Measurements from ENCODE around the gene DNAJC30.
A peak's percentile ranks its signal among the peaks of the same experiment; 100 is the strongest.
"Not testable (repeated sequence)": the region's sequence is repeated elsewhere in the genome, so short reads cannot be mapped to it uniquely, and the experiment has no call there.

Gene DNAJC30

DNA sequence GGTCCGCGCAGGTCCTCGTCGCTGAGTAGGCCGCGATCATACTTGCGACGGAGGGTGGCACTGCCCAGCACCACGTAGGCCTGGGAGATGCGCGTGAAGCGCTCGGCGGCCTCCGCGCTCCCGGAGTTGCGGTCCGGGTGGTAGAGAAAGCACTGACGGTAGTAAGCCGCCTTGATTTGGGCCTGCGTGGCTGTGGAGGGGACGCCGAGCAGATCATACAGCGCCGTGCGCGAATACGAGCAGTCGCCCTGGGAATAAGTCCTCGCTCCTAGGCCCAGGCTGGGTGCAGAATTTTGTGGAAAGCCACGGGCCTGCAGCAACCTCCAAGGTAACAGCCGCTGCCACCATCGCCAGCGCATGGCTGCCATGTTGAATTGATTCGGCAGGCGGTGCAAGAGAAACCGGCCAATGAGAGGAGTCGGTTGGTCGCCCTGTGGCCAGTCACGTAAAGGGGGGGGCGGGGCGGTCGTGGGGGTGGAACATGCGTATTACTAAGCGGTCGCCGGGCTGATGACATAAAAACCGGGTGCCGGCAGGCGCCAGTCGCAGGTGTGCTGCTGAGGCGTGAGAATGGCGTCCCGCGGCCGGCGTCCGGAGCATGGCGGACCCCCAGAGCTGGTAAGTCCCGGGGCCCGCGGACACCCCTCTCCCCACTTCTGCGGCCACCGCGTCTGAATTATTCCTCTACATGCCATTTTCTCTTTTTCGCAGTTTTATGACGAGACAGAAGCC, at the start of gene DNAJC30, which contains the start of gene BUD23:
Gene DNAJC30, minus strand, starts transcription at position 398 of the 732 bp plus-strand sequence. Its CDS starts 30 bp downstream, at position 368.
Gene BUD23, plus strand, starts transcription at position 542 of the 732 bp plus-strand sequence. Its CDS starts 29 bp downstream, at position 571.
- peak; percentile 99 for DNase-seq

DNA sequence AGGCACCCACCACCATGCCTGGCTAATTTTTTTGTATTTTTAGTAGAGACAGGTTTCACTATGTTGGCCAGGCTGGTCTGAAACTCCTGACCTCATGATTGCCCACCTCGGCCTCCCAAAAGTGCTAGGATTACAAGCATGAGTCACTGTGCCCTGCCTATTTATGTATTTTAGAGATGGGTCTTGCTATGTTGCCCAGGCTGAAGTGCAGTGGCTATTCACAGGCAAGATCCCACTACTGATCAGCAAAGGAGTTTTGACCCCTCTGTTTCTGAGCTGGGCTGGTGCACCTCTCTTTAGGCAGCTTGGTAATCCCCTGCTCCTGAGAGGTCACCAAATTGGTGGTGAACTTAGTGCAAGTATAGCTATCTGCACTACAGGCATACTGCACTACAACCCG, 49.1 kb upstream of the DNAJC30 start:
- no peak for DNase-seq

DNA sequence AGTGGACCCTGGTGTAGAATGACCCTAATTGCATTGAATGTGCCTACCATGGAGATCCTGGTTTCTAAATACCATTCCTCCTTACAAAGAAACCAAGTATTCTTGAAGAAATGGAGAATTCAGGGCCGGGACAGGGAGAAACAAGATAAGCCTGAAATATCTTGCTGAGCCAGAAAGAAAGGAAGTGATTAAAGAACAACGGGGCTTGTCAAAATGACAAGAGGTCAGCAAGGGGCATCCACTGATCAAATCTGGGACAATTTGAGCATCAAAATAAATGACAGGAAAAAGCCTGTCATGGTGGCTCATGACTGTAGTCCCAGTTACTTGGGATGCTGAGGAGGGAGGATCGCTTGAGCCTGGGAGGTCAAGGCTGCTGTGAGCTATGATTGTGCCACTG, 47.2 kb upstream of the DNAJC30 start:
- DNase-seq: no peak

DNA sequence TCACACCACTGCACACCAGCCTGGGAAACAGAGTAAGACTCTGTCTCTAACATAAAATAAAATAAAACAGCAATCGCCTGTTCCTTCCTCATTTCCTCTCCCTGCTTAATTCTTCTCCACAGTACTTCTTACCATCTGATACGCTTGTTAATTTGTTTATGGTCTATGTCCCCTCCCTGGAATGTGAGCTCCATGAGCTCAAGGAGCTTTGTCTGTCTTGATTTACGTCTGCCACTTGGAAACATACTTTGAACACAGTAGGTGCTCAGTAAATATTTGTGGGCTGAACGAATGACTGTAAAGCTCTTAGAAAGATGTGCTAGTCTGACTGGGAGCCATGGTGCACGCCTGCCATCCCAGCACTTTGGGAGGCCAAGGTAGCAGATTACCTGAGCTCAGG, 45.3 kb upstream of the DNAJC30 start:
- no peak for DNase-seq

DNA sequence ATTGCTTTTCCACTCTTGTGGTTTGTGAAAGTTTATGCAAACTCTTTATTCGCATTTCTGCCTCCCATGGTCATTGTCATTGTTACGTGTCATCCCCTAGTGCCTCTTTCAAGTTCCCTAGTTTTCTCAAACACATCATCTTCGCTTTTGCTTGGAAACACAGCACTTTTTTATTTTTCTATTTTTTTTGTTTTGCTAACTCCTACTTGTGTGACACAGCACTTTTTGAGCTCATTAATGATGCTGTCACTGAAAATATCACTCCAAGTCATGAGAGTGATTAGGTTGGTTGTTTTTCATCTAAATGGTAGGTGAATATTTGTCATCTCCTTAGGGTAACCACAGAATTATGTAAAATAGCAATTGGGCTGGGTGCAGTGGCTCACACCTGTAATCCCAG, 44.7 kb upstream of the DNAJC30 start:
- no peak for DNase-seq

DNA sequence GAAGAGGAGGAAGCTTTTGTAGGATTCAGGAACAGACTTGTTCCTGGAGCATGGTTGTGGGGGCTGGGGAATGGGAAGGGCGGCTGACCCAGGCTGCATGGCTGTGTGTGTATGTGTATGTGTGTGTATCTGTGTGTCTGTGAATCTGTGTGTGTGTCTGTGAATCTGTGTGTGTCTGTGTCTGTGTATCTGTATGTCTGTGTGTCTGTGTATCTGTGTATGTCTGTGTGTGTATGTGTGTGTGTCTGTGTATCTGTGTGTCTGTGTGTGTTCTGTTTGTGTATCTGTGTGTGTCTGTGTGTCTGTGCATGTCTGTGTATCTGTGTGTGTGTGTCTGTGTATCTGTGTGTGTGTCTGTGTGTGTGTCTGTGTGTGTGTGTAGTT, 42.8 kb upstream of the DNAJC30 start:
- no peak for DNase-seq

DNA sequence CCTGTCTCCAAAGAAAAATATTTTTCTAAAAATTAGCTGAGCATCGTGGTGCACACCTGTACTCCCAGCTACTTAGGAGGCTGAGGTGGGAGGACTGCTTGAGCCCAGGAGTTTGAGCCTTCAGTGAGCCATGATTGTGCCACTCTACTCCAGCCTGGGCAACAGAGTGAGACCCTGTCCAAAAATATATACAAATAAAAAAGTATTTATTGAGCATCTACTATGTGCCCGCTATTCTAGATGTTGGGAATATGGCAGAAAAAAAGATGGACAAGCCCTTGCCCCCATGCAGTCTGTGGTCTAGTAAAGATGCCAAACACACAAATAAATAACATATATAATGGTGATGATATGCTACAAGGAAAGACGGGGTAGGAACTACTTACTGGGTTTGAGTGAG, 40.6 kb upstream of the DNAJC30 start:
- DNase-seq: no peak

DNA sequence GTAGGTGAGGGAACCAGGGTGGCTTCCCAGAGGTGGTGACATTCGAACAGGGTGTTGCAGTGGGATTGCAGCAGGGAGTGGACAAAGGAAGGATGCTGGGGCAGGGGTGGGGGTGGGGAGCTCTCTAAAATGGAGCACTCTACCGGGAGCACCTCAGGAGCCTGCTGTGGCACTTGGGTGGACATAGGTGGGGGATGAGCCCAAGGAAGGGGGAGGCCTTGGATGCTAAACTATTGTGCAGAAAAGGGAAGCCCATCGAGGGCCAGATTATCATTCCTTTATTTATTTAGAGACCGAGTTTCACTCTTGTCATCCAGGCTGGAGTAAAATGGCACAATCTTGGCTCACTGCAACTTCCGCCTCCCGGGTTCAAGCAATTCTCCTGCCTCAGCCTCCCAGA, 39.5 kb upstream of the DNAJC30 start:
- no peak for DNase-seq

DNA sequence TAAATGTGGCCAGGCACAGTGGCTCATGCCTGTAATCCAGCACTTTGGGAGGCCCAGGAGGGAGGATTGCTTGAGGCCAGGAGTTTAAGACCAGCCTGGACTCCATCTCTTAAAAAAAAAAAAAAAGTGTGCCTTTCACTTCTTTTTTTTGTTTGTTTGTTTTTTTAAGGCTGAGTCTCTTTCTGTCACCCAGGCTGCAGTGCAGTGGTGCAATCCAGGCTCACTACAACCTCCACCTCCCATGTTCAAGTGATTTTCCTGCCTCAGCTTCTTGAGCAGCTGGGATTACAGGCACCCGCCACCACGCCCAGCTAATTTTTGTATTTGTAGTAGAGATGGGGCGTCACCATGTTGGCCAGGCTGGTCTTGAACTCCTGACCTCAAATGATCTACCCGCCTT, 38.9 kb upstream of the DNAJC30 start:
- not testable (repeated sequence) for DNase-seq

DNA sequence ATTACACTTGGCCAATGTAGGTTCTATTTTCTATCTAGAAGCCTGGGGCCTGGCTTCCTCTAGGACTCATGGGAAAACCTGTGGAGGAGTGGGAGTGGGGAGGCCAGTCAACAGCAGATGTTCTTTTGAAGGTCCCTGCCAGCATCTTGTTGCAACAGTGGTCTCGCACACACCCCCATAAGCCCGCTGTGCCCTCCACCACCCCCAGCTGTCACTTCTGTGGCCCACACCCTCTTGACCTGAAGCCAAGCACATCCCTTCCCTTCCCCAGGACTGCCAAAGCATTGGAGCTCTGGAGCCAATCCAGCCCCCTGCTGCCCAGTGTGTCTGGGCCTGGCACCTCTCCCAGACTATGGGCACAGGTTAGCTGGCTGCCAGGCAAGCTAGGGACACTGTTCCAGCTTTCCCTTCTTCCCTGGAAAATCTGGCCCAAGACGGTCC, 38.1 kb upstream of the DNAJC30 start:
- no peak for DNase-seq

DNA sequence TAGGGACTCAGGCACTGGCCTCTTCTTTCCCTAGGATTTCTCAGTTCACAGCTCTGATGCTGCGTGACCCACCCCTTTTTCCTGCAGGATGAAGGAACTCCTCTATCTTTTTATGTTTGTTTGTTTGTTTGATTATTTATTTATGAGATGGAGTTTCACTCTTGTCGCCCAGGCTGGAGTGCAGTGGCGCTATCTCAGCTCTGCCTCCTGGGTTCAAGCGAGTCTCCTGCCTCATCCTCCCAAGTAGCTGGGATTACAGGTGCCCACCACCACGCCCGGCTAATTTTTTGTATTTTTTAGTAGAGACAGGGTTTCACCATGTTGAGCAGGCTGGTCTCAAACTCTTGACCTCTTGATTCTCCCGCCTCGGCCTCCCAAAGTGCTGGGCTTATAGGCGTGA, 37.2 kb upstream of the DNAJC30 start:
- DNase-seq: not testable (repeated sequence)

DNA sequence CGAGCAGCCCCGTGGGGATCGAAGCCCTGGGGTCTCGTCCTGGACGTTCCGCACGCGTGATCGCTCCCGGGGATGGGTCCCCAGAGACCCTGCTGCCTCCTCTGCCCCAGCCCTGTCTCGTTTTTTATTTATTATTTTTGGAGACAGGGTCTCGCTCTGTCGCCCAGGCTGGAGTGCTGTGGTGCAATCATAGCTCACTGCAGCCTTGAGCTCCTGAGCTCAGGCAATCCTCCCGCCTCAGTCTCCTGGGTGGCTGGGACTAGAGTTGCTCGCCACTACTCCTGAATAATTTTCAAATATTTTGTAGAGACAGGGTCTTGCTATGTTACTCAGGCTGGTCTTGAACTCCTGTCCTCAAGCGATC, 36.5 kb upstream of the DNAJC30 start:
- DNase-seq: no peak

DNA sequence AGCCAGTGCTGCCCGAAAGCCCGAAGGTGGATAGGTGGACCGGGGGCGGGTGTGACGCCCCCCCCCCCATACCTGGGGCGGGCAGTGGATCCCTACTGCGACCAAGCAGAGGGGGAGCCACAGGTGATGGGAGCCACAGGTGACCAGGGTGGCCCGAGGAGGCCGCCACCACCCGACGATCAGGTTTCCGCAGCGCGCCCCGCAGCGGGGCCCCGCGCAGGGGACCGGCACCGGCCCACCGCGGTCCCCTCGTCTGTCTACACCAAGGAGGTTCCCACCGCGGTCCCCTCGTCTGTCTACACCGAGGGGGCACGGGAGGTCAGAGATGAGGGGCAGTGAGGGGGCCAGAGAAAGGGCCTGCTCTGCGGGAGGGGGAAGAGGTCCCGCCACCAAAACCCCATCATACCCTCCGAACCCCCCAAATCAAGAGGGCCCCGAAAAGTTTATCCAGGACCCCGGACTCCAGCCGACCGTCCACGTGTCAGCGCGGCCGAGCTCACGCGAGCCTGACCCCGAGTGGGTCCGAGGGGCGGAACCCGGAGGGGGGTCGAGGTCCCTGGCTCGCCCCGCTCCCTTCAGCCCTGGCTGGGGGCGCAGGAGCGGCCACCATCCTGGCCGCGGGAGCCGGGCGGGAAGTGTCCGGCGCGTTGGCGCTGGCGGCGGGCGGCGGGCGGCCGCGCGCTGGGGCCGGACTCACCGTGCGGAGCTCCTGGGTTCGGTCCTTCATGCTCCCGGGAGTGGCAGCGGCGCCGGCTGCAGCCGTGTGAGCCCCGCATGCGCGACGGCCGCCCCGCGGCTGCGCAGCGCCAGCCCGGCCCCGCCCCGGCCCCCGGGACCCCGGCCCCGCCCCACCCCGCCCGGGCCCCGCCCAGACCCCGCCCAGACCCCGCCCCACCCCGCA, 35.9 kb upstream of the DNAJC30 start, which contains the start of gene STX1A:
Gene STX1A, minus strand, starts transcription at position 765 of the 901 bp plus-strand sequence. Its CDS starts 38 bp downstream, at position 727.
- DNase-seq: peak; percentile 95

DNA sequence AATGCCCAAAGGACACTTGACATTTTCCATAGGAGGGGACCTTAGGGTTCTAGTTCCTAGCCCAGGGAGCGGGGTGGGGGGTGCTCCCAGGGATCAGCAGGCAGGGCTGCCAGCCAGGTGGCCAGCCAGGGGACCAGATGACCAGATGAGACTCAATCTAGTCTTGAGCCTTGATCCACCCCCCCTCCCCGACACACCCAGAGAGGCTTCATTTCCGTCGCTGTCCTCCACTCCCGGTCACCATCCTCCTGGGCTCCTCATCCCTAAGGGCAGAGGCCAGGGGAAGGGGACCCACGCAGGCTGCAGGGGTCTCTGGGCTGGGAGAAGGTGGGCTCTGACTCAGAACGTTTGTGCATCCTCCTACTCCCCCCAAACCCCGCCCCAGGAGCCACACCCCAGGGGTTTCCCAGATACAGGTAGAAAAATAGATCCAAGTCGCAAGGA, 35.2 kb upstream of the DNAJC30 start:
- peak; percentile 60 for DNase-seq

DNA sequence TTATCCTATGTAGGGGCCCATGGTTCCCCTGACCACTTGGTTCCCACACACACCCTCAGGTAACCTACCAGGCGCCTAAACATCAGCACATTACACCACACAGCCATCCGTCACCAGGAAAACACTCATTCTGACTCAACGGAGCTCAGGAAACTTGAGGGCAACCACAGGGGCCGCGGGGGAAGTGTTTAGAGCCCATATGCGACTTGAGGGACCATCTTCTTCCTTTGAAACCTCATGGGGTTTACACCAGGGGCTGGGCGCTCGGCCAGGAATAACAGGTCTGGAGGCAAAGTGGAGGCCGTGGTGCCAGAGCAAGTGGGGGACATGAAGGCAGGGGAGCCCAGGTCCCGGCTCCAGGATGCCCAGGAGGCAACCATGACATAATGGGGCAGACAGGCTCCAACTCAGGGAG, 34.7 kb upstream of the DNAJC30 start:
- no peak for DNase-seq

DNA sequence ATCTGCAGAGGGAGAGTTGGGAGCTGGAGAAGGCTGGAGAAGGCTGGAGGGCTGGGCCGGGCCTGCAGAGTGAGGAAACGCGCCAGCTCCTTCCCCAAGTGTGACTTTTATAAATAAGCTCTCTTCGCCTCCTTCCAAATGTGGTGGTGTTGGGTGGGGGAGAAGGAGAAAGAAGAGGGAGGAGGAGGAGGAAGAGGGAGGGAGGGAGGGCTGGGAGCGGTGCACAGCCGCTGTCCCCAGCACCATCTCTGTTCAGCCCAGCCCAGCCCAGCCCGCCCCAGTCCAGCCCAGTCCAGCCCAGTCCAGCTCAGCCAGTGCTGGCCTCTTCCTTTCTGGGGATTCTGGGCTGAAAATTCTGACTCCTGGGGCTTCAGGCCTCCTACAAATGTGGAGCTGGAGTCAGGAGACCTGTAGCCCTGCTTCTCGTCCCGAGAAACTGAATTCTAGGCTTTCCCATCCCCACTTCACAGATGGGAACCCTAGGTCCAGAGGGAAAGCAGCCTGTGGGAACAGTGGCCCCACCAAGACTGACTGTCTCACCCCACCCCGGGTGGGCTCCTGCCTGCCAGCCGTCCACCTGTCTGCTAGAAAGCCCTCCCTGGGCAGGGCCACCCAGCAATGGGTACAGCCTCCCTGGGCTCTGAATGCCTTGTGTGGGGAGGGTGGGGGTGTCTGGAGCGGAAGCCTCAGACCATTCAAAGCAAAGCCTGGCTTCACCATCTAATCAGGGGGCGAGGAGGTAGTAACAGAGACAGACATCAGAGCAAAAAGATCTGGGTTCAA, 34.0 kb upstream of the DNAJC30 start:
- DNase-seq: peak; percentile 49

DNA sequence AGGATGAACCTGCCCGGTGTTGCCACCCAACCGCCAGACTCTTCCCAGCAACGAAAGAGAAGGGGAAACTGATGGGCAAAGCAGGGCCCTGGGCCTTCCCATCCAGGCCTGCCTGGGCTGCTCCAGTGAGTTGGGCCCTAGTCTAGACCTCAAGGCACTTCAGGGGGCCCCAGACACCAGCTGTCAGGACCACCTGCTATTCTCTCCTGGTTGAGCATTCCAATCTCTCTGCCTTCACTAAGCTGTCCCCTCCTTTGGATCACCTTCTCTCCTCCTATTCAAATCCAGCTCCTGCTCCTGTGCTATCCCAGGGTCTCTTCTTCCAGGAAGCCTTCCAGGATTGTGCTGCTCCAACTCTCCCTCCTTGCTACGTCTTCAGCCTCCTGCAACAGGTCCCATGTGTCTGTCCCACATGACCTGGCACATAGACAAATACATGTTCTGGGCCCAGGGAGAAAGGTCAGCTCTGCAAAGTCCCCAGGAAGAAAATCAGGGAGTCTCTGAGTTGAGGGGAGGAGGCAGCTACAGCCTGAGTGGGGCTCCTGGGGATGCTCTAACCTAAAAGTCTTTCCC, 33.2 kb upstream of the DNAJC30 start:
- DNase-seq: peak; percentile 65

DNA sequence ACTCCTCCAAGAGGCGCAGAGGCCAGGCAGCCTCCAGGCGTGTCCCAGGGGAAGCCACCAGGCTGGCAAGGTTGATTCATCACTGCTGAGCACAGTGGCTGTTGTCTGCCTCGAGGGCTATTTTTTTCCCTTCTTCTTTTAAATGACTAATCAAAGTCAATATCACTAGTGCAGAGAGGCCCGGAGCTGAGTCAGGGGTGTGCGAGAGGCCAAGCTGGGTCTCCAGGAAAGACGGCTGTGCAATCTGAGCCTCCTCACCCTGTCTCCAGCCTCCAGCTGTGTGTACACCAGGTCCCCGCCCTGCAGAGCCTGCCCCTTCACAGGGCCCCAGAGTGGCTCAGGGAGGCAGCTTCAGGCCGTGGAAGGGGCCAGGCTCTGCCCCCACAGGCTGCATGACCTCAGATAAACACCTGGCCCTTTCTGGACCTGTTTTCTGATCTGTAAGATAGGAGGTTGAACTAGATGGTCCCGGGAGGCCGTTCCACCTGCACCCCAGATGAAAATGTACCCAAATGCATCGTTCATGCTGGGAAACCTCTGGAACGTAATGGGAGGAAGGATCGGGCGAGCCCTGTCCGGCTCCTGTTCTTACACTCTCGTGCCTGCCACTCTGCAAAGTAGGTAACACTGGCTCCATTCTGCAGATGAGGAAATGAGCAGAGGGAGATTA, 32.5 kb upstream of the DNAJC30 start:
- peak; percentile 100 for DNase-seq

DNA sequence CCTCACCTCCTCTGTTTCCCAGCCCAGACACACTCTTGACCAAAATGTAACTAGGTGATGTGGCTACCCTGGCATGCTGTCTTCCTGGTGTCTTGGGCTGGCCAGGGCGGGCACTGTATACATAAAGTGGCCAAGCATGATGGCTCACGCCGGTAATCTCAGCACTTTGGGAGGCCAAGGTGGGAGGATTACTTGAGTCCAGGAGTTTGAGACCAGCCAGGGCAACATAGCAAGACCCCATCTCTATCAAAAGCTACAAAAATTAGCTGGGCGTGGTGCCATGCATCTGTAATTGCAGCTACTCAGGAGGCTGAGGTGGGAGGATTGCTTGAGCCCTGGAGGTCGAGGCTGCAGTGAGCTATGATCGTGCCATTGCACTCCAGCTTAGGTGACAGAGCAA, 30.1 kb upstream of the DNAJC30 start:
- DNase-seq: not testable (repeated sequence)

DNA sequence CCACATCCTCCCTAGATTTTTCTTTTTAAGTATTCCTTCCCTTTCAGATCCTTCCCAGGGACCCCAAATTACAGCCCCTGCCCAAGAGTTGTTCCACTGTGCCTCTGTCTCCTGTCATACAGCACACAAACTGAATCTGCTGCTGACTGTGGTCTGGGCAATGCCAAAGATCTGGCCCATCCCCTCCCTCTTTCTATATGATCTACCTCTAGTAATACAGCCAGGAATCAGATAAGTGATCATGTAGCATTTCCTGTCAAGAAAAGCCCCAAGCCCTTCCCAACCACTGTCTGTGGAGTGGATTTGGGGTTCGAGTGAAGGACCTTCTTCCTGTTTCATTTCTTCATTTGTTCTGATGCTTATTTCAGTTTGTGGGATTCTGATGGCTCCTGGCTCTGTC, 29.5 kb upstream of the DNAJC30 start:
- no peak for DNase-seq

DNA sequence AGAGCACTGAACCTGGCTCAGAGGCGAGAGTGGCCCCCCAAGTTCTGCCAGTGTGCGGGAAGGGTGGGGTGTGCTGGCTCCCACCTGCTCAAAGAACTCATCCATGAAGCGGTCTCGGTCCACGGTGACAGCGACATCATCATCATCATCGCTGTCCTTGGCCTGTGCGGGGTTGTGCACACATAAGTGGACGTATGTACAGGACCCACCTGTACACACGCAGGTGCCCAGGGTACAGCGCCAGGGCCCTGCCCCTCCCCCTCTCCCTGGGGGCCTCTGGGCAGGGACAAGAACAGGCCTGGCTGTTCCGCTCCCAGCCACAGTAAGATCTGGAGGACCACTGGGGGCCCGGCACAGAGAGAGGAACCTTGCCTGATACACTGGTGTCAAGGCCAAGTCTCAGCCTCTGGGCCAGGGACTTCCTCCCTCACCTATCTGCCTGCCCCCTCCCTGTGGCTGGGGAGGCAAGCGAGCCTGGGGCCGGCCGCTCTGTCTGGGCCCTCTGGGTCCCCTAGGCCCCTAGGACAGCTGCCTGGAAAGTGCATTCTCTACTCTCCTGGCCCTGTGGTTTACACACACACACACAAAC, 25.8 kb upstream of the DNAJC30 start:
- no peak for DNase-seq

All from DMS53 (cell line).